Measurements from ENCODE around the gene TMEM132D.

DNA sequence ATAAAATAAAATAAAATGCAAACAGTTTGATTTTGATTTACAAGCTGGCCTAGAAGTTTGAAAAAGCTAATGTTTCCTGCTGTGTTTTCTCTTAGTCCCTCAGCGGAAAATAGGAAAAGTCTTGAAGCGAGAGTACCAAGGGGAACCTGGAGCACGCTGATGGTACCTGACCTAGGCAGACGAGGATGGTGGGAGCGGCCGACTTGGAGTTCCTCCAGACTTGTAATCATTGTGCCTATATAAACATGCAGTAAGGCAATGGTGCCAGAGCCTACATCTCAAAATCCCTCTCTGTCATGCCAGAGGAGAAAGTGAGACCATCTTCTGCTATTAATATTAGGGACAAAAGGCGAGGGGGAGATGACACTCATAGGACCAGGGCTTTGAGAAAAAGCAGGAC, 371.7 kb downstream of the TMEM132D start:
- TF ChIP-seq, protein P1, sequence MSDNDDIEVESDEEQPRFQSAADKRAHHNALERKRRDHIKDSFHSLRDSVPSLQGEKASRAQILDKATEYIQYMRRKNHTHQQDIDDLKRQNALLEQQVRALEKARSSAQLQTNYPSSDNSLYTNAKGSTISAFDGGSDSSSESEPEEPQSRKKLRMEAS (IDR thresholded peaks at IDR 0.05; ENCODE audit: low read depth, low read length) = no peak
- TF ChIP-seq POLR2A (IDR thresholded peaks at IDR 0.05; ENCODE audit: extremely low read depth, insufficient read length) (no peak), MYC (IDR thresholded peaks at IDR 0.05; ENCODE audit: low read depth, low read length) (no peak)
- TF ChIP-seq, protein P2, sequence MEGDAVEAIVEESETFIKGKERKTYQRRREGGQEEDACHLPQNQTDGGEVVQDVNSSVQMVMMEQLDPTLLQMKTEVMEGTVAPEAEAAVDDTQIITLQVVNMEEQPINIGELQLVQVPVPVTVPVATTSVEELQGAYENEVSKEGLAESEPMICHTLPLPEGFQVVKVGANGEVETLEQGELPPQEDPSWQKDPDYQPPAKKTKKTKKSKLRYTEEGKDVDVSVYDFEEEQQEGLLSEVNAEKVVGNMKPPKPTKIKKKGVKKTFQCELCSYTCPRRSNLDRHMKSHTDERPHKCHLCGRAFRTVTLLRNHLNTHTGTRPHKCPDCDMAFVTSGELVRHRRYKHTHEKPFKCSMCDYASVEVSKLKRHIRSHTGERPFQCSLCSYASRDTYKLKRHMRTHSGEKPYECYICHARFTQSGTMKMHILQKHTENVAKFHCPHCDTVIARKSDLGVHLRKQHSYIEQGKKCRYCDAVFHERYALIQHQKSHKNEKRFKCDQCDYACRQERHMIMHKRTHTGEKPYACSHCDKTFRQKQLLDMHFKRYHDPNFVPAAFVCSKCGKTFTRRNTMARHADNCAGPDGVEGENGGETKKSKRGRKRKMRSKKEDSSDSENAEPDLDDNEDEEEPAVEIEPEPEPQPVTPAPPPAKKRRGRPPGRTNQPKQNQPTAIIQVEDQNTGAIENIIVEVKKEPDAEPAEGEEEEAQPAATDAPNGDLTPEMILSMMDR (IDR thresholded peaks at IDR 0.05; ENCODE audit: low read depth, low read length) = no peak
